HL-60 (cell line): Measurements from ENCODE around the gene KRTAP5-4.

ENCODE experiments used
- DNase-seq, 2 experiments: peaks; one replicate each; pipeline ENCODE4 v3.0.0-alpha.2; 2010 to 2020; ENCODE audit warnings: low read depth in 1 of 2, low spot score in 1 of 2
- H3K27ac ChIP-seq: fragments of 250-450 bp; sonication (Bioruptor Pico); replicated peaks from 2 replicates; pipeline ENCODE4 v1.5.1; 2020; ENCODE audit warnings: mild to moderate bottlenecking, moderate library complexity
- H3K27me3 ChIP-seq: fragments of 250-450 bp; sonication (Bioruptor Pico); 2 replicates; pipeline ENCODE4 v1.5.1; 2021; ENCODE audit warnings: mild to moderate bottlenecking, moderate library complexity; ENCODE audit not compliant: insufficient read depth, poor library complexity, severe bottlenecking
- H3K4me3 ChIP-seq: replicated peaks from 2 replicates; pipeline ENCODE4 v1.5.1; 2011; ENCODE audit warnings: mild to moderate bottlenecking, control low read depth, low read length; ENCODE audit not compliant: insufficient read depth
- CTCF ChIP-seq: IDR thresholded peaks from one replicate; pipeline ENCODE4 v1.5.1; 2011; ENCODE audit warnings: low read length, control low read depth, inconsistent platforms; ENCODE audit not compliant: insufficient read depth
- GABPA ChIP-seq: IDR thresholded peaks from 2 replicates; pipeline ENCODE4 v1.6.1; 2012; ENCODE audit warnings: low read depth
- POLR2AphosphoS5 ChIP-seq: IDR thresholded peaks from 2 replicates; pipeline ENCODE4 v1.6.1; 2012; ENCODE audit warnings: low read depth
- REST ChIP-seq: IDR thresholded peaks from 2 replicates; pipeline ENCODE4 v1.6.1; 2012; ENCODE audit warnings: low read depth; ENCODE audit not compliant: insufficient replicate concordance
- SPI1 ChIP-seq: IDR thresholded peaks from 2 replicates; pipeline ENCODE4 v1.6.1; 2012; ENCODE audit warnings: low read depth, mild to moderate bottlenecking, borderline replicate concordance

KRTAP5-4 gene

DNA sequence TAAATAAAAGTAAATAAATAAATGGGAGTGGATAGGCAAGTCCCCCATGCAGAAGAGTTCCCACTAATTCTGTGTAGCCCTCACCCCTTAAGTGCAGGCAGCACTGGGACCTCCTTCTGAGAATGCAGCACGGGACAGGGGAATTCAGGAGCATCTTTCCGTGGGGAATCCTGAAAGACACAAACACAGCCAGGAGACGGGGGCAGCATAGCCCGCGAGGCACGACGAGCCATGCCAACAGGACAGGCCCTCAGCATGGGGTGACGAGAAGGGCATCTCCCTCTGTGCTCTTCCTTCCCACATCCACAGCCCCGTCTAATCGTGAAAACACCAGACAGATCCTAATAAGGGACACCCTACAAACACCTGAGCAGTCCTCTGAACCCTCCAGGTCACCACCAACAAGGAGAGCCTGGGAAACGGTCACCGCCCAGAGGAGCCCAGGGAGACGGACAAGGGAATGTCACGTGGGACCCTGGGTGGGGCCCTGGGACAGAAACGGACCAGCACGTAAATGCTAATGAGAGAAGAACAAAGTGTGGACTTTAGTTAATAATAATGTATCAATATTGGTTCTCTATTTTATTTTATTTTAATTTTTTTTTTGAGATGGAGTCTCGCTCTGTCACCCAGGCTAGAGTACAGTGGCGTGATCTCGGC, 14.5 kb upstream of the KRTAP5-4 start:
- no peak for DNase-seq
- no peak overlapping the region for H3K27ac ChIP-seq
- no peak overlapping the region for H3K4me3 ChIP-seq
- H3K27me3 ChIP-seq, result peaks cover 19% of the 10 kb centered on the region
- TF ChIP-seq SPI1 (no peak), POLR2AphosphoS5 (no peak), GABPA (no peak)

DNA sequence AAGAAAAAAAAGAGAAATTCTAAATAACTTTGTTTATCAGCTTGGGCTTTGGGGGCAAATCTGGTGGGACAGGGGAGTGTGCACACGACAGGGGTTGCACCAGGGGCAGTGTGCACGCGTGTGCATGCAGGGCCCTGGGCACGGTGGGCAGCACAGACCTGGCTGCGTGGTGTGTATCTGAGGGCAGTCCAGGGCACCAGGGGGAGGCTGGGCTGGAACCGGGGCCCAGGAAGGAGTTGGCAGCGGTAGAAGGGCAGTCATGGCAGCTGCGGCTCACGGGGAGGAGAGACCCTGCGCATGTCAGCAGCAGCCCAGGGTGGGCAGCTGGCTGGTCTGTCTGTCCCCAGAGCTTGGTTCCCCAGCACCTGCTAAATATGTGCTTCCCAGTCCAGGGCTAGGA, 11.9 kb upstream of the KRTAP5-4 start:
- H3K27ac ChIP-seq, result no peak overlapping the region
- H3K27me3 ChIP-seq, result peaks cover 26% of the 10 kb centered on the region
- DNase-seq, result no peak
- H3K4me3 ChIP-seq, result no peak overlapping the region
- TF ChIP-seq SPI1 (no peak), GABPA (no peak), CTCF (no peak)

DNA sequence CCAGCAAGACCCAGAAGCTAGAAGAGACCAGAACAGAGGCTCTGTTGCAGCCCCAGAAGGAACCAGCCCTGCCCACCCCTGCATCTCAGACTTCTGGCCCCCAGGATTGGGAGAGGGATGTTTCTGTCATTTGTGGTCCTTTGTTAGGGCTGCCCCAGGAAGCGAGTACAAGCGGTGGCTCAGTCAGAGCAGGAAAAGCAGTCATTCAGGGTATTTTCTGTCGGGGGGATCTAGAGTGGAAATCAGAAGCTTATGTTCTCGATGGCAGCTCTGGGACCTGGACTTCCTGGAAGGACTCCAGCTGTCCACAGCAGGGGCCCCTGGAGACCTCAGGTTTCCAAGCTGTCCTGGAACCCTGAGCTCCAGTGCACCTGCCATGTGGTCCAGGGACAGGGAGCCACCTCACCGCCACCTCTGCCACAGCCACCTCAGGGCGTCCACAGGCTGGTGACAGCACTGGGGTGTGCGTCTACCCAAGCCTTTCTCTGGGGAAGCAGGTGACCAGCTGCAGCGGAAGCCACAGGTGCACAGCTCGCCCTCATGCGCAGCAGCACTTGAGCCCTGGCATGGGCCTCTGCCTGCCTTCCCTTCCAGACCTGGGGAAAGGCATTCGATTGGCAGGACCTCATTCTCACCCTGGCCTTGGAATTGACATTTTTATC, 10.2 kb upstream of the KRTAP5-4 start:
- peaks cover 30% of the 10 kb centered on the region for H3K27me3 ChIP-seq
- no peak overlapping the region for H3K4me3 ChIP-seq
- H3K27ac ChIP-seq, result no peak overlapping the region
- no peak for DNase-seq
- TF ChIP-seq POLR2AphosphoS5 (no peak), CTCF (no peak), REST (no peak), GABPA (no peak), SPI1 (no peak)

DNA sequence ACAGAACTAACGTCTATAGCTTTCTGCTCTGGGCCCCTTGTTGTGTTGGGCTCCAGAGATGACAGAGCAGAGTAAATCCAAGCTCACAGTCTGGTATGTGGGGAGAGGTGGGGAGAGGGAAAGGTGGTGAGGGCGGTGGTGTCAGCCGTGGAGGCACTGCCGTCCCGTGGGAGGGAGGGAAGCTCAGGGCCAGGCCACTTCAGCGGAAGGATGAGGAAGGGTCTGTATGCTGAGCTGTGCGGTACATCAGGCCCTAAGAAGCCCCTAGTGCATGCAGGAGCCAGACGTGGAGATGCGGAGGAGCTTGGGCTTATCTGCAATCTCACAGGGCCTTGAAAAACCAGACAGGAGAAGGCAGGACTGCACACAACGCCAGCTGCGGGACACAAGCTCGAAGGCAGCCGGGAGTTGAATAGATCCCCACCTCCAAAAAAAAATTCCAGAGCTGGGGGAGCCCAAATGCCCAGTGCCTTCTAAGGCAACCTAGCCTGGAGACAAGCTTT, 9.2 kb upstream of the KRTAP5-4 start:
- no peak for TF ChIP-seq GABPA
- no peak for TF ChIP-seq POLR2AphosphoS5
- TF ChIP-seq CTCF, result no peak
- TF ChIP-seq SPI1, result no peak
- TF ChIP-seq REST, result no peak

More for the DNA sequence above, 9.2 kb upstream of the KRTAP5-4 start:
- Histone ChIP-seq H3K27ac (no peak overlapping the region), H3K4me3 (no peak overlapping the region), H3K27me3 (peaks cover 25% of the 10 kb centered on the region)
- DNase-seq, result no peak
